GM13977 (cell line): ENCODE measurements around the gene LAMB4.

Experiments used
- DNase-seq: peaks from one replicate; pipeline ENCODE4 v3.0.0; 2012; ENCODE audit warnings: low spot score
- CTCF ChIP-seq: IDR thresholded peaks from 2 replicates; pipeline ENCODE4 v1.5.1; 2012; ENCODE audit warnings: mild to moderate bottlenecking, control low read depth; ENCODE audit not compliant: insufficient read depth; ENCODE audit errors: extremely low read depth, missing control alignments
- in situ Hi-C: fragments of 300-500 bp; cut with MboI; formaldehyde crosslinking; loops from one replicate; pipeline ENCODE4 v1.12.0; 2022; ENCODE audit warnings: low sequenced_read_pairs, low pct_unique_long_range_greater_than_20kb, mixed read lengths, inconsistent platforms; ENCODE audit not compliant: unreplicated experiment

Gene LAMB4

GRCh38 chr7:108152198-108152597, 22.0 kb upstream of the LAMB4 start:
- in situ Hi-C loops: no loop called here
- DNase-seq: no peak
- TF ChIP-seq CTCF: no peak

- no peak for TF ChIP-seq CTCF
- DNase-seq: no peak
- in situ Hi-C loops: no loop called here
Measured at GRCh38 chr7:108149908-108150307, 19.7 kb upstream of the LAMB4 start.

GRCh38 chr7:108149119-108149518, 19.0 kb upstream of the LAMB4 start:
- TF ChIP-seq CTCF: no peak
- no peak for DNase-seq
- in situ Hi-C loops: no loop called here

- in situ Hi-C loops: no loop called here
- no peak for TF ChIP-seq CTCF
- no peak for DNase-seq
Measured at GRCh38 chr7:108147031-108147563, 16.9 kb upstream of the LAMB4 start.

- peak; percentile 81 for TF ChIP-seq CTCF
- DNase-seq: no peak
- in situ Hi-C loops: no loop called here
Measured at GRCh38 chr7:108146070-108146842, 16.1 kb upstream of the LAMB4 start.

GRCh38 chr7:108145401-108145800, 15.2 kb upstream of the LAMB4 start:
- DNase-seq: no peak
- no peak for TF ChIP-seq CTCF
- in situ Hi-C loops: no loop called here
